ENCODE measurements around the gene INHA.

DNA sequence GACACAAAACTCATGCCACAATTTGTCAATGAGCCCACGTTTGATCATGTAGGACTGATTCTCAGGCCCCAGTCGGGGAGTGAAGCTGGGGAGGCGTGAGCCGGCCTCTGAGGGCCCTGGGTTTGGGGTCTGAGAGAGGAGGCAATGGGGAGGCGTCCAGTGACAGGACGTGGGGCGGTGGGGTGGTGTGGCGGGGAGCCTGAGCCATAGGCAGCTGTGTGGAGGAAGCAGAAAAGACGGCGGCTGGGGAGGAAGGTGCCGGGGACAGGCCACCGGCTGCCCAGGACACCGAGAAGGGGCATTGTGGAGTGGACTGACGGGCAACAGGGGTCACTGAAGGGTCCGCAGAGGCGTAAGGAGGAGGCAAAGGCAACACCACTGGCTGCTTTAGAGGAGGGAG, 35.7 kb upstream of the INHA start:
- TF ChIP-seq, protein P1, sequence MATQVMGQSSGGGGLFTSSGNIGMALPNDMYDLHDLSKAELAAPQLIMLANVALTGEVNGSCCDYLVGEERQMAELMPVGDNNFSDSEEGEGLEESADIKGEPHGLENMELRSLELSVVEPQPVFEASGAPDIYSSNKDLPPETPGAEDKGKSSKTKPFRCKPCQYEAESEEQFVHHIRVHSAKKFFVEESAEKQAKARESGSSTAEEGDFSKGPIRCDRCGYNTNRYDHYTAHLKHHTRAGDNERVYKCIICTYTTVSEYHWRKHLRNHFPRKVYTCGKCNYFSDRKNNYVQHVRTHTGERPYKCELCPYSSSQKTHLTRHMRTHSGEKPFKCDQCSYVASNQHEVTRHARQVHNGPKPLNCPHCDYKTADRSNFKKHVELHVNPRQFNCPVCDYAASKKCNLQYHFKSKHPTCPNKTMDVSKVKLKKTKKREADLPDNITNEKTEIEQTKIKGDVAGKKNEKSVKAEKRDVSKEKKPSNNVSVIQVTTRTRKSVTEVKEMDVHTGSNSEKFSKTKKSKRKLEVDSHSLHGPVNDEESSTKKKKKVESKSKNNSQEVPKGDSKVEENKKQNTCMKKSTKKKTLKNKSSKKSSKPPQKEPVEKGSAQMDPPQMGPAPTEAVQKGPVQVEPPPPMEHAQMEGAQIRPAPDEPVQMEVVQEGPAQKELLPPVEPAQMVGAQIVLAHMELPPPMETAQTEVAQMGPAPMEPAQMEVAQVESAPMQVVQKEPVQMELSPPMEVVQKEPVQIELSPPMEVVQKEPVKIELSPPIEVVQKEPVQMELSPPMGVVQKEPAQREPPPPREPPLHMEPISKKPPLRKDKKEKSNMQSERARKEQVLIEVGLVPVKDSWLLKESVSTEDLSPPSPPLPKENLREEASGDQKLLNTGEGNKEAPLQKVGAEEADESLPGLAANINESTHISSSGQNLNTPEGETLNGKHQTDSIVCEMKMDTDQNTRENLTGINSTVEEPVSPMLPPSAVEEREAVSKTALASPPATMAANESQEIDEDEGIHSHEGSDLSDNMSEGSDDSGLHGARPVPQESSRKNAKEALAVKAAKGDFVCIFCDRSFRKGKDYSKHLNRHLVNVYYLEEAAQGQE (IDR thresholded peaks at IDR 0.05; ENCODE audit: low read depth): no peak
- TF ChIP-seq YY1 (IDR thresholded peaks at IDR 0.05; ENCODE audit: extremely low read depth, insufficient replicate concordance, low read depth, low read length): no peak
- TF ChIP-seq, protein P2, sequence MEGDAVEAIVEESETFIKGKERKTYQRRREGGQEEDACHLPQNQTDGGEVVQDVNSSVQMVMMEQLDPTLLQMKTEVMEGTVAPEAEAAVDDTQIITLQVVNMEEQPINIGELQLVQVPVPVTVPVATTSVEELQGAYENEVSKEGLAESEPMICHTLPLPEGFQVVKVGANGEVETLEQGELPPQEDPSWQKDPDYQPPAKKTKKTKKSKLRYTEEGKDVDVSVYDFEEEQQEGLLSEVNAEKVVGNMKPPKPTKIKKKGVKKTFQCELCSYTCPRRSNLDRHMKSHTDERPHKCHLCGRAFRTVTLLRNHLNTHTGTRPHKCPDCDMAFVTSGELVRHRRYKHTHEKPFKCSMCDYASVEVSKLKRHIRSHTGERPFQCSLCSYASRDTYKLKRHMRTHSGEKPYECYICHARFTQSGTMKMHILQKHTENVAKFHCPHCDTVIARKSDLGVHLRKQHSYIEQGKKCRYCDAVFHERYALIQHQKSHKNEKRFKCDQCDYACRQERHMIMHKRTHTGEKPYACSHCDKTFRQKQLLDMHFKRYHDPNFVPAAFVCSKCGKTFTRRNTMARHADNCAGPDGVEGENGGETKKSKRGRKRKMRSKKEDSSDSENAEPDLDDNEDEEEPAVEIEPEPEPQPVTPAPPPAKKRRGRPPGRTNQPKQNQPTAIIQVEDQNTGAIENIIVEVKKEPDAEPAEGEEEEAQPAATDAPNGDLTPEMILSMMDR (IDR thresholded peaks at IDR 0.05 in 2 of 3, conservative IDR thresholded peaks at IDR 0.05 in 1 of 3; ENCODE audit: borderline replicate concordance in 1 of 3, insufficient read depth in 1 of 3, low read depth in 2 of 3, low read length in 2 of 3): no peak
- TF ChIP-seq EZH2 (IDR thresholded peaks at IDR 0.05): no peak
- TF ChIP-seq POLR2A (IDR thresholded peaks at IDR 0.05; ENCODE audit: borderline replicate concordance, extremely low read depth, insufficient read depth, insufficient read length): no peak
- TF ChIP-seq POLR2AphosphoS5 (IDR thresholded peaks at IDR 0.05; ENCODE audit: low read depth, low read length): no peak
- TF ChIP-seq SIN3A (IDR thresholded peaks at IDR 0.05; ENCODE audit: low read depth): no peak
- TF ChIP-seq, protein P3, sequence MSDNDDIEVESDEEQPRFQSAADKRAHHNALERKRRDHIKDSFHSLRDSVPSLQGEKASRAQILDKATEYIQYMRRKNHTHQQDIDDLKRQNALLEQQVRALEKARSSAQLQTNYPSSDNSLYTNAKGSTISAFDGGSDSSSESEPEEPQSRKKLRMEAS (IDR thresholded peaks at IDR 0.05): no peak
- no peak for TF ChIP-seq EZH2phosphoT487 (IDR thresholded peaks at IDR 0.05; ENCODE audit: borderline replicate concordance)
- no peak for TF ChIP-seq SP1 (IDR thresholded peaks at IDR 0.05; ENCODE audit: low read depth)
- TF ChIP-seq ZBTB33 (IDR thresholded peaks at IDR 0.05; ENCODE audit: extremely low read depth, insufficient replicate concordance, low read length): no peak

All from HCT116 (cell line).